ENCODE measurements around the gene TSPAN18.

DNA sequence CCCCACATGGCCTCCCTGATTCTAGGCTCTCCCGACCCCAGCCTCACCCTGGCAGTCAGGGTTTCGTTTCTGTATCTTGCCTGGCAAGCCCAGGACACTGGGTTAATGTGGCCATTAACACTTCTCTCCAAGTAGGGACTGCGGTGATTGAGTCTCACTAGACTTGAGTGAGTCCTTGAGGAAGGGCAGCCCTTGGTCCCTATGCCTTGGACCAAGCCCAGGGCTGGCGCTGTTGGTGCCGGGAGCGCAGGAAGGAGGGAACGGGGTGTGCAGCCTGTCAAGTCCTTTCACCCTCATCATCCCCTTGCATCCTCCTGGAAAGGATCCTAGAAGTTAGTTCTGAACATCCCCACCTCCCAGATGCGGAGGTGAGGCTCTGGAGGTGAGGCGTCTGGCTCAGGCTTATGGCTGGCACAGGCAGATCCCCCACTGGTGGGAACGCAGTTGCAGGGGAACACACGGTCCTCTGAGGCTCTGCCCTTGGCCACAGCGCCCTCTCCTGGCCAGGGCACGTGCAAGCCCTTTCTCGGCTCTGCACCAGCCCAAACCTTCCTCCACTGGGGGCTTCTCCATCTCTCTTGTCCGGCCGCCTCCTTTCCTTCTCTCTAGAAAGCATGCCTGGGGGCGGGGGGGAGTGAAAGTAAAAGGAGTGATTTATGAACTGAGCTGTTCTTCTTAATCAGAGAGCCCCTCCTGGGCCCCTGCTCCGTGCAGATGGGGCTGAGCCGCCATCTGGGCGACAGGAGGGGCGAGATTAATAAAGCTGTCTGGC is 167.3 kb downstream of the TSPAN18 start:
- no peak for TF ChIP-seq YY1 (IDR thresholded peaks at IDR 0.05; ENCODE audit: insufficient read depth, insufficient read length)
- no peak for TF ChIP-seq ZNF274 (IDR thresholded peaks at IDR 0.05; ENCODE audit: low read depth, low read length)
